HL-60 (cell line): ENCODE data around the gene COL18A1.

Experiments used
- DNase-seq, 2 experiments: peaks; one replicate each; pipeline ENCODE4 v3.0.0-alpha.2; 2010 to 2020; ENCODE audit warnings: low read depth in 1 of 2, low spot score in 1 of 2
- H3K27ac ChIP-seq: fragments of 250-450 bp; sonication (Bioruptor Pico); replicated peaks from 2 replicates; pipeline ENCODE4 v1.5.1; 2020; ENCODE audit warnings: mild to moderate bottlenecking, moderate library complexity
- H3K27me3 ChIP-seq: fragments of 250-450 bp; sonication (Bioruptor Pico); 2 replicates; pipeline ENCODE4 v1.5.1; 2021; ENCODE audit warnings: mild to moderate bottlenecking, moderate library complexity; ENCODE audit not compliant: insufficient read depth, poor library complexity, severe bottlenecking
- H3K4me3 ChIP-seq: replicated peaks from 2 replicates; pipeline ENCODE4 v1.5.1; 2011; ENCODE audit warnings: mild to moderate bottlenecking, control low read depth, low read length; ENCODE audit not compliant: insufficient read depth
- GABPA ChIP-seq: IDR thresholded peaks from 2 replicates; pipeline ENCODE4 v1.6.1; 2012; ENCODE audit warnings: low read depth
- POLR2AphosphoS5 ChIP-seq: IDR thresholded peaks from 2 replicates; pipeline ENCODE4 v1.6.1; 2012; ENCODE audit warnings: low read depth
- SPI1 ChIP-seq: IDR thresholded peaks from 2 replicates; pipeline ENCODE4 v1.6.1; 2012; ENCODE audit warnings: low read depth, mild to moderate bottlenecking, borderline replicate concordance
- TF ChIP-seq, protein P1 (sequence below): IDR thresholded peaks from 2 replicates; pipeline ENCODE4 v1.6.1; 2012; ENCODE audit warnings: low read depth; ENCODE audit not compliant: insufficient replicate concordance
- TF ChIP-seq, protein P2 (sequence below): IDR thresholded peaks from one replicate; pipeline ENCODE4 v1.5.1; 2011; ENCODE audit warnings: low read length, control low read depth, inconsistent platforms; ENCODE audit not compliant: insufficient read depth

The COL18A1 gene

DNA sequence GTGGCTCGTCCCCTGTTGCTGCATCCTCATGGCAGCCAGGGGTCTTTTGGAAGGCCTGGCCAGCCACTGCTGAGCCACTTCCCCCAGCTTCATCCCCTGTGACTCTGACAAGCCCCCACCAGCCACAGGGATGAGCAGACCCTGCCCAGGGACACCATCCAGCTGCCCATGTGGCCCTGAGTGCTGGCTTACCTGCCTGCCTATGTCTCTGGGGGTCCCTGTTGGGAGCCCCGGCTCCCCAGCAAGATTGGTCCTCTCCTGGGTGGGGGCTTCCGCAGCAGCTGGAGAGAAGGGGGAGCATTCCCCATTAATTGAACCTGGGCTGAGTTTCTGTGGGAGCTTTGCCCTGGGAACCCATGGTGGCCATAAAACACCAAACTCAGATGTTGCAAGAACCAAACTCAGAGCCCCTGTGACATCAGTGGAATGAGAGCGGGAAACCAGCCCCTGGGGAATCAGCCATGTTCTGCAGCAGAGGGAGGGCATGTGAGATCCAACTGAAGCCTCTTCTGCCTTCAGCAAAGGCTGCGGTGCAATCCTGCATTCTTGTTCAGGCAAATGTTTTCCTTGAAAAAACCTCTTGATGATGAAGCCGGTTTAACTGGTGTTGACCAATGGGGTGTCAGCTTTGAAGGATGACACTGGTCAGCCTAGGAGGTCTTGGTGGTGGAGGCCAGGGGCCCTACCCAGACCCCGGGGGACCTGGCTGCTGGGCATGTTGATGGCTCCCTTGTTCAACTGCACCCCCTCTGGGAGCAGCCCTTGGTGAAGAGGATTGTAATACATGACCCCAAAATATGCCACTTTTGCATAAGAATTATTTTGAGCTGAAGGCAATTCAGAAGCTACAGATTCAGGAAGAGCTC is 28.3 kb upstream of the COL18A1 start:
- TF ChIP-seq SPI1 (no peak), GABPA (no peak), POLR2AphosphoS5 (no peak)
- TF ChIP-seq, protein P1, sequence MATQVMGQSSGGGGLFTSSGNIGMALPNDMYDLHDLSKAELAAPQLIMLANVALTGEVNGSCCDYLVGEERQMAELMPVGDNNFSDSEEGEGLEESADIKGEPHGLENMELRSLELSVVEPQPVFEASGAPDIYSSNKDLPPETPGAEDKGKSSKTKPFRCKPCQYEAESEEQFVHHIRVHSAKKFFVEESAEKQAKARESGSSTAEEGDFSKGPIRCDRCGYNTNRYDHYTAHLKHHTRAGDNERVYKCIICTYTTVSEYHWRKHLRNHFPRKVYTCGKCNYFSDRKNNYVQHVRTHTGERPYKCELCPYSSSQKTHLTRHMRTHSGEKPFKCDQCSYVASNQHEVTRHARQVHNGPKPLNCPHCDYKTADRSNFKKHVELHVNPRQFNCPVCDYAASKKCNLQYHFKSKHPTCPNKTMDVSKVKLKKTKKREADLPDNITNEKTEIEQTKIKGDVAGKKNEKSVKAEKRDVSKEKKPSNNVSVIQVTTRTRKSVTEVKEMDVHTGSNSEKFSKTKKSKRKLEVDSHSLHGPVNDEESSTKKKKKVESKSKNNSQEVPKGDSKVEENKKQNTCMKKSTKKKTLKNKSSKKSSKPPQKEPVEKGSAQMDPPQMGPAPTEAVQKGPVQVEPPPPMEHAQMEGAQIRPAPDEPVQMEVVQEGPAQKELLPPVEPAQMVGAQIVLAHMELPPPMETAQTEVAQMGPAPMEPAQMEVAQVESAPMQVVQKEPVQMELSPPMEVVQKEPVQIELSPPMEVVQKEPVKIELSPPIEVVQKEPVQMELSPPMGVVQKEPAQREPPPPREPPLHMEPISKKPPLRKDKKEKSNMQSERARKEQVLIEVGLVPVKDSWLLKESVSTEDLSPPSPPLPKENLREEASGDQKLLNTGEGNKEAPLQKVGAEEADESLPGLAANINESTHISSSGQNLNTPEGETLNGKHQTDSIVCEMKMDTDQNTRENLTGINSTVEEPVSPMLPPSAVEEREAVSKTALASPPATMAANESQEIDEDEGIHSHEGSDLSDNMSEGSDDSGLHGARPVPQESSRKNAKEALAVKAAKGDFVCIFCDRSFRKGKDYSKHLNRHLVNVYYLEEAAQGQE, result no peak
- TF ChIP-seq, protein P2, sequence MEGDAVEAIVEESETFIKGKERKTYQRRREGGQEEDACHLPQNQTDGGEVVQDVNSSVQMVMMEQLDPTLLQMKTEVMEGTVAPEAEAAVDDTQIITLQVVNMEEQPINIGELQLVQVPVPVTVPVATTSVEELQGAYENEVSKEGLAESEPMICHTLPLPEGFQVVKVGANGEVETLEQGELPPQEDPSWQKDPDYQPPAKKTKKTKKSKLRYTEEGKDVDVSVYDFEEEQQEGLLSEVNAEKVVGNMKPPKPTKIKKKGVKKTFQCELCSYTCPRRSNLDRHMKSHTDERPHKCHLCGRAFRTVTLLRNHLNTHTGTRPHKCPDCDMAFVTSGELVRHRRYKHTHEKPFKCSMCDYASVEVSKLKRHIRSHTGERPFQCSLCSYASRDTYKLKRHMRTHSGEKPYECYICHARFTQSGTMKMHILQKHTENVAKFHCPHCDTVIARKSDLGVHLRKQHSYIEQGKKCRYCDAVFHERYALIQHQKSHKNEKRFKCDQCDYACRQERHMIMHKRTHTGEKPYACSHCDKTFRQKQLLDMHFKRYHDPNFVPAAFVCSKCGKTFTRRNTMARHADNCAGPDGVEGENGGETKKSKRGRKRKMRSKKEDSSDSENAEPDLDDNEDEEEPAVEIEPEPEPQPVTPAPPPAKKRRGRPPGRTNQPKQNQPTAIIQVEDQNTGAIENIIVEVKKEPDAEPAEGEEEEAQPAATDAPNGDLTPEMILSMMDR, result no peak
- H3K27ac ChIP-seq, result no peak overlapping the region
- no peaks in the 10 kb centered on the region for H3K27me3 ChIP-seq
- H3K4me3 ChIP-seq, result no peak overlapping the region
- DNase-seq, result no peak

DNA sequence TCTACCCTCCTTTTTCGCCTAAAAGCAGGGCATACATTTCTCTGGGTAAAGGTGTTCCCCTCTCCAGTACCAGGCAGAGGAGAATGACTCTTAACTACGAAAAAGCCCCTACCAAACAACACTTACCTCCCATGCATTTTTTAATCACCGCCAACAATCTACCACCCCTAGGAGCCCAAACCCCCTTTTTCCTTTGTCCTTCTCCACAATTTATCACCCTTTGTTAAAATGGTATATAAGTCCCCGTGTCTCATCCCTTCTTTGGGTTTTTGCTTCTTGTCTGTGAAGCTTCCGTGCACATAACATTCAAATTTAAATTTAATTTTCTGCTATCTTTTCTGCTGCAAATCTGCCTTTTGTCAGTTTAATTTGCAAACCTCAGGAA is 27.6 kb upstream of the COL18A1 start:
- TF ChIP-seq POLR2AphosphoS5 (no peak), SPI1 (no peak), GABPA (no peak)
- TF ChIP-seq, protein P1, result no peak
- TF ChIP-seq, protein P2, result no peak
- no peak overlapping the region for H3K27ac ChIP-seq
- no peak for DNase-seq
- H3K27me3 ChIP-seq, result no peaks in the 10 kb centered on the region
- H3K4me3 ChIP-seq, result no peak overlapping the region

DNA sequence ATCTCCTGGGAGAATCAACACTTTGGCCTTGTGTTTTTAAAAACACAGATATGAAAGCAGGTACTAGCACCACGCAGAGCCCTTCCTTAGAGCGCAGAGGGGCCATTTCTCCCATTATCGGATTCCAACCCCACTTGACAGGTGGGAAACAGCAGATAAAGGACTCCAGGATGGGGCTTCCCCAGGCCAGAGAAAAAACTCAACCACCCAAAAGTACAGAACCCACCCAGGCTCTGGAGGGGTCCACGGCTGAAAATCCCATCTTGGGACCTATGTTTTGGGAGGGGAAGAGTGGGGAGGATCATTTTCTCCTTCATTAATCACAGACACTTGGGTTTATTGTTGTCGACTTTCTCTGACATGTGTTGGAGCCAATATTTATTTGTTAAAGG is 27.1 kb upstream of the COL18A1 start:
- no peak for DNase-seq
- no peaks in the 10 kb centered on the region for H3K27me3 ChIP-seq
- TF ChIP-seq, protein P1, result no peak
- TF ChIP-seq, protein P2, result no peak
- no peak for TF ChIP-seq GABPA
- TF ChIP-seq POLR2AphosphoS5, result no peak
- TF ChIP-seq SPI1, result no peak
- no peak overlapping the region for H3K4me3 ChIP-seq
- no peak overlapping the region for H3K27ac ChIP-seq
